ENCODE results near the gene CENPX. TPM values are rescaled to one million over a fixed set of nuclear protein-coding genes. Genes with fewer than 3 reads are reported as not detected.

CENPX gene
- total and polyA plus RNA-seq, 2 of the 13 experiments (the other 11 are each of a cell fraction or from before 2014, with no cell fraction given), result 92.7 to 170 TPM

DNA sequence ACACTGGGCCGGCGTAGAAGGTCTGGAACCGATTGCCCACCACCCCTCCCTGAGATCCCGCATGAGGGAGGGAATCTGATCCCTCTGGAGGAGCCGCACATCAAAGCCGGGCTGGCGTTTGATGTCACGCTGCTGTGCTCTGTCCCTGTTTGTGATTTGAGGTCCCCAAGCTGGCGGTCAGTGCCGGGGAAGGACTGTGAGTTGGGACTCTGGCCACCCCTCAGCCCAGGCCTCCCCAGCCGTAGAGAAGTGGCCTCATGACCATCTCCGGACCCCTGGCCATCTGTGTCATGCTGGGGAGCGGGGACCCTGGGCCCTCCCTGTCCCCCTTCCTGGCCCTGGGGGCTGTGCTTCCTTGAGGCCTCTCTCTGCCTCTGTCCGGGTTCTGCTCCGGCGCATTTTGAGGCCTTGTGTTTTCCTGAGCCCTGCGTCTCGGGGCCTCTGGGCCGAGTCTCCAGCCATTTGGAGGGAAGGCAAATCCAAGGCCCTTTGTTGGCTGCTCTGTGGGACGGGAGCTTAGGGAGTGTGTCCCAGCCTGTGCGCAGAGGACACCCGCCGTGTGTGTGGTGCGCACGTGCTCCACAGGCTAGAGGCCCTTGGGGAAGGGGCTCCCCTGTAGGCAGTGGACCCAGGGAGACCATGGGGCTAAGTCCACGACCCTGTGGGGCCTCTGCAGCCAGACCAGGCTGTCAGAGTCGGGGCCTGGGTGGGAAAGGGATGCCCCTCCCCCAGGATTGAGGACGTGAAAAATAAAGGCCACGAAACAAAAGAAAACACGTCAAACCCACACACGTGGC, 30.2 kb downstream of the CENPX start (continued):
- TF ChIP-seq, protein P1, sequence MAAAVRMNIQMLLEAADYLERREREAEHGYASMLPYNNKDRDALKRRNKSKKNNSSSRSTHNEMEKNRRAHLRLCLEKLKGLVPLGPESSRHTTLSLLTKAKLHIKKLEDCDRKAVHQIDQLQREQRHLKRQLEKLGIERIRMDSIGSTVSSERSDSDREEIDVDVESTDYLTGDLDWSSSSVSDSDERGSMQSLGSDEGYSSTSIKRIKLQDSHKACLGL (CRISPR knock-in tag; IDR thresholded peaks at IDR 0.05), result peak; percentile 92; the same call in 1 of the 2 replicates
- TF ChIP-seq, protein P2, sequence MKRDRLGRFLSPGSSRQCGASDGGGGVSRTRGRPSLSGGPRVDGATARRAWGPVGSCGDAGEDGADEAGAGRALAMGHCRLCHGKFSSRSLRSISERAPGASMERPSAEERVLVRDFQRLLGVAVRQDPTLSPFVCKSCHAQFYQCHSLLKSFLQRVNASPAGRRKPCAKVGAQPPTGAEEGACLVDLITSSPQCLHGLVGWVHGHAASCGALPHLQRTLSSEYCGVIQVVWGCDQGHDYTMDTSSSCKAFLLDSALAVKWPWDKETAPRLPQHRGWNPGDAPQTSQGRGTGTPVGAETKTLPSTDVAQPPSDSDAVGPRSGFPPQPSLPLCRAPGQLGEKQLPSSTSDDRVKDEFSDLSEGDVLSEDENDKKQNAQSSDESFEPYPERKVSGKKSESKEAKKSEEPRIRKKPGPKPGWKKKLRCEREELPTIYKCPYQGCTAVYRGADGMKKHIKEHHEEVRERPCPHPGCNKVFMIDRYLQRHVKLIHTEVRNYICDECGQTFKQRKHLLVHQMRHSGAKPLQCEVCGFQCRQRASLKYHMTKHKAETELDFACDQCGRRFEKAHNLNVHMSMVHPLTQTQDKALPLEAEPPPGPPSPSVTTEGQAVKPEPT (CRISPR knock-in tag; IDR thresholded peaks at IDR 0.05; ENCODE audit: low read depth), result peak; percentile 88; the same call in 1 of the 2 replicates
- TF ChIP-seq ZNF780A (CRISPR knock-in tag; IDR thresholded peaks at IDR 0.05), result peak; percentile 14; the same call in 1 of the 2 replicates
- peak; percentile 98 for TF ChIP-seq ZNF589 (CRISPR knock-in tag; conservative IDR thresholded peaks at IDR 0.05)
- peak; percentile 88; the same call in 1 of the 2 replicates for TF ChIP-seq ZBTB1 (CRISPR knock-in tag; IDR thresholded peaks at IDR 0.05; ENCODE audit: borderline replicate concordance)
- peak; percentile 98 for TF ChIP-seq ZC3H4 (CRISPR knock-in tag; IDR thresholded peaks at IDR 0.05; ENCODE audit: borderline replicate concordance)
- no peak for TF ChIP-seq PLRG1 (conservative IDR thresholded peaks at IDR 0.05)
- TF ChIP-seq AHR (CRISPR knock-in tag; IDR thresholded peaks at IDR 0.05), result peak; percentile 96
- no peak for TF ChIP-seq NFRKB (IDR thresholded peaks at IDR 0.05)
- TF ChIP-seq, protein P3, sequence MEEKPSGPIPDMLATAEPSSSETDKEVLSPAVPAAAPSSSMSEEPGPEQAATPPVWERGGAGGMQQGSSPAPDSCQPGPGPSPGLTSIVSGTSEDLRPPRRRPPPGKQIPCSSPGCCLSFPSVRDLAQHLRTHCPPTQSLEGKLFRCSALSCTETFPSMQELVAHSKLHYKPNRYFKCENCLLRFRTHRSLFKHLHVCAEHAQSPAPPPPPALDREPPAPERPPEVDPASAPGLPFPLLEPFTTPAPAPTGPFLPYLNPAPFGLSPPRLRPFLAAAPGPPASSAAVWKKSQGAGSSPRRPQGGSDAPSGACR (CRISPR knock-in tag; IDR thresholded peaks at IDR 0.05), result 0 out of 2 replicates have a peak, but pooled peaks have one; percentile 22
- TF ChIP-seq BCL6 (CRISPR knock-in tag; IDR thresholded peaks at IDR 0.05), result peak; percentile 83
- peak; percentile 14 for TF ChIP-seq PRPF4 (IDR thresholded peaks at IDR 0.05; ENCODE audit: low read depth, low read length, poor library complexity, severe bottlenecking)
- peak; percentile 84; the same call in 1 of the 2 replicates for TF ChIP-seq HOXA5 (CRISPR knock-in tag; IDR thresholded peaks at IDR 0.05)
- peak; percentile 99 for TF ChIP-seq ZNF747 (CRISPR knock-in tag; IDR thresholded peaks at IDR 0.05; ENCODE audit: borderline replicate concordance)
- no peak for TF ChIP-seq ZFP62 (CRISPR knock-in tag; IDR thresholded peaks at IDR 0.05)
- peak; percentile 81 for TF ChIP-seq TEAD2 (CRISPR knock-in tag; IDR thresholded peaks at IDR 0.05)
- TF ChIP-seq, protein P4, sequence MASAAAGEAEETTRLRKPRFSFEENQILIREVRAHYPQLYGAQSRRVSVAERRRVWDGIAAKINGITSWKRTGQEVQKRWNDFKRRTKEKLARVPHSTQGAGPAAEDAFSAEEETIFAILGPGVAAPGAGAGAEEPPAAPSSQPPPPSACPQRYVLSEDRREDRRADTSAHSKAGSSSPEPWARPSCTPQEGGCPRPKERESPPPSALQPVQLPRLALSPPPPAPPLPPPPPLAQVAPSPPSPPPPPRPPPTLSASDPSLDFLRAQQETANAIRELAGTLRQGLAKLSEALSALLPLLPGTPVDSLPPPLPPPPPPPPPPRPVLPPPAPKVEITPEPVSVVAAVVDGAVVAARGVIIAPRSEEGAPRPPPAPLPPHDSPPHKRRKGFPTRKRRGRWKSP (CRISPR knock-in tag; IDR thresholded peaks at IDR 0.05), result peak; percentile 87
- TF ChIP-seq ATAD3A (CRISPR knock-in tag; IDR thresholded peaks at IDR 0.05), result no peak
- TF ChIP-seq, protein P5, sequence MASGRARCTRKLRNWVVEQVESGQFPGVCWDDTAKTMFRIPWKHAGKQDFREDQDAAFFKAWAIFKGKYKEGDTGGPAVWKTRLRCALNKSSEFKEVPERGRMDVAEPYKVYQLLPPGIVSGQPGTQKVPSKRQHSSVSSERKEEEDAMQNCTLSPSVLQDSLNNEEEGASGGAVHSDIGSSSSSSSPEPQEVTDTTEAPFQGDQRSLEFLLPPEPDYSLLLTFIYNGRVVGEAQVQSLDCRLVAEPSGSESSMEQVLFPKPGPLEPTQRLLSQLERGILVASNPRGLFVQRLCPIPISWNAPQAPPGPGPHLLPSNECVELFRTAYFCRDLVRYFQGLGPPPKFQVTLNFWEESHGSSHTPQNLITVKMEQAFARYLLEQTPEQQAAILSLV (CRISPR knock-in tag; IDR thresholded peaks at IDR 0.05; ENCODE audit: borderline replicate concordance), result peak; percentile 100
- TF ChIP-seq CBFB (CRISPR knock-in tag; IDR thresholded peaks at IDR 0.05), result peak; percentile 14; the same call in 1 of the 2 replicates
- TF ChIP-seq, protein P6, sequence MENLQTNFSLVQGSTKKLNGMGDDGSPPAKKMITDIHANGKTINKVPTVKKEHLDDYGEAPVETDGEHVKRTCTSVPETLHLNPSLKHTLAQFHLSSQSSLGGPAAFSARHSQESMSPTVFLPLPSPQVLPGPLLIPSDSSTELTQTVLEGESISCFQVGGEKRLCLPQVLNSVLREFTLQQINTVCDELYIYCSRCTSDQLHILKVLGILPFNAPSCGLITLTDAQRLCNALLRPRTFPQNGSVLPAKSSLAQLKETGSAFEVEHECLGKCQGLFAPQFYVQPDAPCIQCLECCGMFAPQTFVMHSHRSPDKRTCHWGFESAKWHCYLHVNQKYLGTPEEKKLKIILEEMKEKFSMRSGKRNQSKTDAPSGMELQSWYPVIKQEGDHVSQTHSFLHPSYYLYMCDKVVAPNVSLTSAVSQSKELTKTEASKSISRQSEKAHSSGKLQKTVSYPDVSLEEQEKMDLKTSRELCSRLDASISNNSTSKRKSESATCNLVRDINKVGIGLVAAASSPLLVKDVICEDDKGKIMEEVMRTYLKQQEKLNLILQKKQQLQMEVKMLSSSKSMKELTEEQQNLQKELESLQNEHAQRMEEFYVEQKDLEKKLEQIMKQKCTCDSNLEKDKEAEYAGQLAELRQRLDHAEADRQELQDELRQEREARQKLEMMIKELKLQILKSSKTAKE (CRISPR knock-in tag; IDR thresholded peaks at IDR 0.05; ENCODE audit: borderline replicate concordance), result peak; percentile 95
- TF ChIP-seq GLI4 (CRISPR knock-in tag; IDR thresholded peaks at IDR 0.05; ENCODE audit: borderline replicate concordance), result peak; percentile 75; the same call in 1 of the 2 replicates
- no peak for TF ChIP-seq NFIC (IDR thresholded peaks at IDR 0.05; ENCODE audit: low read length)

Data from HepG2 (cell line).